ENCODE measurements around the gene TNKS1BP1. TPM values are rescaled to one million over a fixed set of nuclear protein-coding genes. Genes with fewer than 3 reads are reported as not detected.

TNKS1BP1 gene
- total and polyA plus RNA-seq, 2 experiments from 2014 or later, result 64.2 to 72.2 TPM

GRCh38 chr11:57356268-57356667 is 31.5 kb upstream of the TNKS1BP1 start:
- H3K4me3 Mint-ChIP-seq, result no peak overlapping the region
- Histone ChIP-seq H3K4me1 (ENCODE audit: insufficient read depth) (peaks cover 11% of the 10 kb centered on the region; the same call in 1 of the 2 replicates), H3K79me2 (replicated peaks; ENCODE audit: insufficient read depth) (no peaks in the 10 kb centered on the region), H4K20me1 (replicated peaks; ENCODE audit: insufficient read depth) (no peaks in the 10 kb centered on the region), H3K27ac (ENCODE audit: low read depth) (no peak overlapping the region), H3K4me3 (no peak overlapping the region), H3K36me3 (ENCODE audit: insufficient read depth) (no peaks in the 10 kb centered on the region), H3K4me2 (no peak overlapping the region), H3F3A (replicated peaks; ENCODE audit: low read depth) (0 out of 2 replicates have a peak, but pooled peaks cover under 1% of the 10 kb centered on the region), H2AFZ (no peak overlapping the region), H3K9me2 (ENCODE audit: insufficient read depth) (no peaks in the 10 kb centered on the region), H3K27me3 (ENCODE audit: insufficient read depth) (no peaks in the 10 kb centered on the region)
- H3K4me1 Mint-ChIP-seq, result peaks cover 10% of the 10 kb centered on the region; the same call in 2 of the 3 replicates
- no peak for ATAC-seq
- TF ChIP-seq CREB1 (CRISPR knock-in tag; IDR thresholded peaks at IDR 0.05; ENCODE audit: low read depth) (no peak), REST (IDR thresholded peaks at IDR 0.05; ENCODE audit: unreplicated experiment) (no peak), EZH2 (IDR thresholded peaks at IDR 0.05; ENCODE audit: low read depth, unreplicated experiment) (no peak), ZNF331 (CRISPR knock-in tag; IDR thresholded peaks at IDR 0.05; ENCODE audit: low read depth) (no peak), NANOG (IDR thresholded peaks at IDR 0.05; ENCODE audit: borderline replicate concordance) (no peak), ZNF114 (CRISPR knock-in tag; IDR thresholded peaks at IDR 0.05) (no peak), ZNF462 (CRISPR knock-in tag; IDR thresholded peaks at IDR 0.05) (no peak), JUNB (IDR thresholded peaks at IDR 0.05; ENCODE audit: unreplicated experiment) (no peak), EZH2phosphoT487 (IDR thresholded peaks at IDR 0.05; ENCODE audit: unreplicated experiment) (no peak), STAT1 (IDR thresholded peaks at IDR 0.05; ENCODE audit: unreplicated experiment) (no peak), CTCF (conservative IDR thresholded peaks at IDR 0.05; ENCODE audit: low read depth in 2 of 2) (no peak), POLR2AphosphoS5 (IDR thresholded peaks at IDR 0.05; ENCODE audit: low read depth) (no peak)
- TF ChIP-seq, protein P1, sequence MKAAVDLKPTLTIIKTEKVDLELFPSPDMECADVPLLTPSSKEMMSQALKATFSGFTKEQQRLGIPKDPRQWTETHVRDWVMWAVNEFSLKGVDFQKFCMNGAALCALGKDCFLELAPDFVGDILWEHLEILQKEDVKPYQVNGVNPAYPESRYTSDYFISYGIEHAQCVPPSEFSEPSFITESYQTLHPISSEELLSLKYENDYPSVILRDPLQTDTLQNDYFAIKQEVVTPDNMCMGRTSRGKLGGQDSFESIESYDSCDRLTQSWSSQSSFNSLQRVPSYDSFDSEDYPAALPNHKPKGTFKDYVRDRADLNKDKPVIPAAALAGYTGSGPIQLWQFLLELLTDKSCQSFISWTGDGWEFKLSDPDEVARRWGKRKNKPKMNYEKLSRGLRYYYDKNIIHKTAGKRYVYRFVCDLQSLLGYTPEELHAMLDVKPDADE (IDR thresholded peaks at IDR 0.05), result no peak
- no peak overlapping the region for H3K27ac Mint-ChIP-seq
- DNase-seq (ENCODE audit: low spot score), result no peak
- no peaks in the 10 kb centered on the region; the same call in 2 of the 3 replicates for H3K36me3 Mint-ChIP-seq (ENCODE audit: low read depth)
- peaks cover 4% of the 10 kb centered on the region for H3K9me3 Mint-ChIP-seq
- H3K27me3 Mint-ChIP-seq (ENCODE audit: insufficient read depth, low read depth, poor library complexity), result peaks cover 3% of the 10 kb centered on the region

Data from GM23338 (cell line).